GM18498 (cell line): Measurements from ENCODE around the gene CCDC15.
A peak's percentile ranks its signal among the peaks of the same experiment; 100 is the strongest.

ENCODE experiments used
- ATAC-seq: cut with Tn5 transposase; IDR thresholded peaks from one replicate; pipeline ENCODE4 v1.9.1; 2021; ENCODE audit warnings: mild to moderate bottlenecking, moderate library complexity; ENCODE audit not compliant: unreplicated experiment

CCDC15 gene

GRCh38 chr11:125063429-125064043, 109.5 kb downstream of the CCDC15 start:
- ATAC-seq = peak; percentile 26

- ATAC-seq = no peak
Measured at GRCh38 chr11:125064070-125064469, 110.1 kb downstream of the CCDC15 start.

DNA sequence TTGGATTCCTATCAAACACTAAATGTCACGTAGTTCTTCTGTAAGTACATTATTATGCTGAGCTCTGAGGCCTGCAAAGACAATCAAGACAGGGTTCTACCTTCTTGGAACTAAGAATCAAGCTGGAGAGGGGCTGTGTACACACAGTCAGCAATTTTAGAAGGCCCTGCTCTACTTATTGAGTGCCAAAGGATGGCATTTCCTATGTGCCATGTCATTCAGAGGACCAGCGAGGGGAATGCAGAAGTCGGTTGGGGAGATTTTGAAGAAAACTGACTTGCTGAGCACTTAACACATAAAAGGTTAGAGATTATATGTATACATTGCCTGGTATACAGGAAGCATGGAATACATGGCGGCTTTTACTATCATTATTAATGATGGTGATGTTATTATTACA, 114.4 kb downstream of the CCDC15 start:
- no peak for ATAC-seq

DNA sequence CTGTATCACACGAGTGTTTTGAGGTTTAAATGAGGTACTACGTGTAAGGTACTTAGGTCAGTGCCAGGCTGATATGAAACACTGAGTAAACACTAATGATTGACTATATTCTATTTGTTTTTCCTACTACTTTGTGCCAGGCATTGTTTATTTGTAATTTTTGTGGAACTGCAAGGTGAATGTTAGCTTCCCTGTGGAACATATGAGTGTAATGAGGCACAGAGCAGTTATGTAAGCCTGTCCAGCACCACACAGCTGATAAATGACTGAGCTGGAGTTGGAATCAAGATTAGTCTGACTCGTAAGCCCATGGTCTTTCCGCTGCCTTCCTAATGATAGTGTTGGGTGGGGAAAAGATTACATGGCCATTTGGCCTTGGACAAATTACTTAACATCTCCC, 115.0 kb downstream of the CCDC15 start:
- no peak for ATAC-seq

GRCh38 chr11:125069796-125070195, 115.8 kb downstream of the CCDC15 start:
- ATAC-seq = no peak

DNA sequence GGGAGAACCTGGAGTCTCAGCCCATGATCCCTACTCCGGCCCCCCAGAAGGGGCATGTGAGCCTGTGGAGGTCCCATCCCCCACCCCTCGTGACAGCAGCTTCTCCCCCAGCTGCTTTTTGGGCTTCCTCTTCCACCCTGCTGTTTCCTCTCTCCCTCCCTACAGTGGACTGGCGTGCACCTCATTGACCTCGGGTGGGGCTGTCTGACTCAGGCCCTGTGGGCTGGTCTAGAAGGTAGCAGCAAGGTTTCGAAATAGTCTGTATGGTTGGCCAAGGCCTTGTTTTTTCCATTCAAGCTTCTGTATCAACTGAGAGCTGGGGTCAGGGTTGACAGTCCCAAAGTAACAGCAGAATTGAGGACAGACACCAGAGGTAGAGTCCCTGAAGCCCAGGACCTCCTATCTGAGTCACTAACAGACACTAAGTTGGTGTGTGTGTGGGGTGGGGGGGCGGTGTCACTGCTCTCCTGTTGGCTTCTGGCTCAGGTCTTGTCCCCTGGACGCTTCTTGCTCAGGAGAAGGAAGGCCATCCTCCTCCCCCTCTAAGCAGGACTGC, 116.8 kb downstream of the CCDC15 start:
- peak; percentile 73 for ATAC-seq

GRCh38 chr11:125071435-125071834, 117.4 kb downstream of the CCDC15 start:
- no peak for ATAC-seq

GRCh38 chr11:125071846-125072217, 117.8 kb downstream of the CCDC15 start:
- no peak for ATAC-seq

DNA sequence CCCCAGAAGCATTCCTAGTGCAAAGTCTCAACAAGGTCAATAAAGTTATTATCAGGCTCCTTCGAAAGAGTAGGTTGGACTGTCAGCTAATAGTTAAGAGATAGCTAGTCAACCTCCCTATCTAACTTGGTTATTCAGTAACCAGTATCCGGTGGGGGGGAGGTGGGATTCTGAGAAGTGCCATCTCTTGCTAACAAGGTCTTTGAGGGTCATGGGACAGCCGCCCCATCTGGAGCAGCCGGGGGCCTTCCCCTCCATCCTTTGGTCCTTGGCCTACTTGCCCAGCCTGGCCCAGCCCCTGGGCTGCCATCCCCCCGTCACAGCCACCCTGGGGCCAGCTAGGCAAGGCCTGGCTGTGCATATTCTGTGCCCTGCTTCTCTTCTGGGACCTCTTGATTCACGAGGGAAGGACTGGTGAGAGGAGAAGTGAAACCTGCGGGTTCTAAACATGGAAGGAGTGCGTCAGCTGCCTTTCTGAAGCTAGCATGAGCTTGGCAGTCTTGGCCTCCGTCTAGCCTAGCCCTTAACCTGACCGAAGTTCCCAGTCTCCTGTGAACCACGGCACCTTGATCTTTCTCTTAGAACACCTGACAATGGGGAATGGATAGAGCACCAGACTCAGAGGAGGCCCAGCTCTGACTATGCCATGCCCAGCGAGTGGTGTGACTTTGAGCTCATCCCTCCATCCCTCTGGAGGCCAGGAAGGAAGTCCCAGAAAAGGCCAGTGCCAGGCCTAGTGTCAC, 118.4 kb downstream of the CCDC15 start:
- ATAC-seq = peak; percentile 80

DNA sequence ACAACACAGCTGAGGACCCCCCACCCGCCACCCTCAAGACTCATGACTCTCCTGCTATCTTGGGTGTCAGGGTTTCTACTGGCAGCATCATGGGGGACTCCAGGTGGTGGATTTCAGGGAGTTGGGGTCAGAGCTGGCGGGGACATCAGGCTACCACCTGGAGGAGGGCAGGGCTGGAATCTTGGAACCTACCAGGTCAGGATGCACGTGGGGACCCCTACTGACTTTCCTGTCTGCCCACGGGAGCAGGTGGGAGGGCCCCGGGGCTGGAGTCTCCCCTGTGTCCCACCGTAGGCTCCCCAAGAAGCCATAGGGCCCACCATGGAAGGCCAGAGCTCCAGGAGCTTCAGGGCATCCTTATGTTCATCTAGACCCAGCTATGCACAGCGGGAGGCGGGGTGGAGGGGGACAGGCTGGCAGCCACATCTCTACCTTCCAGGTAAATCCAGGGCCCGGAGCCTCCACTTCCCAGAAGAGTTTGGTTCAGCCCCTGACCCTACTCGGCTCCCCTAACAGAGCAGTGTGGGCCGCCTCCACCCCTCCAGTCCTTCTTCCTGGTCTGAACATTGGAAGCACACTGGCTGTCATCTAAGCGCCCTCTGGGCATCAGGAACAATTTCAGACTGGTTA, 119.1 kb downstream of the CCDC15 start:
- ATAC-seq = no peak

DNA sequence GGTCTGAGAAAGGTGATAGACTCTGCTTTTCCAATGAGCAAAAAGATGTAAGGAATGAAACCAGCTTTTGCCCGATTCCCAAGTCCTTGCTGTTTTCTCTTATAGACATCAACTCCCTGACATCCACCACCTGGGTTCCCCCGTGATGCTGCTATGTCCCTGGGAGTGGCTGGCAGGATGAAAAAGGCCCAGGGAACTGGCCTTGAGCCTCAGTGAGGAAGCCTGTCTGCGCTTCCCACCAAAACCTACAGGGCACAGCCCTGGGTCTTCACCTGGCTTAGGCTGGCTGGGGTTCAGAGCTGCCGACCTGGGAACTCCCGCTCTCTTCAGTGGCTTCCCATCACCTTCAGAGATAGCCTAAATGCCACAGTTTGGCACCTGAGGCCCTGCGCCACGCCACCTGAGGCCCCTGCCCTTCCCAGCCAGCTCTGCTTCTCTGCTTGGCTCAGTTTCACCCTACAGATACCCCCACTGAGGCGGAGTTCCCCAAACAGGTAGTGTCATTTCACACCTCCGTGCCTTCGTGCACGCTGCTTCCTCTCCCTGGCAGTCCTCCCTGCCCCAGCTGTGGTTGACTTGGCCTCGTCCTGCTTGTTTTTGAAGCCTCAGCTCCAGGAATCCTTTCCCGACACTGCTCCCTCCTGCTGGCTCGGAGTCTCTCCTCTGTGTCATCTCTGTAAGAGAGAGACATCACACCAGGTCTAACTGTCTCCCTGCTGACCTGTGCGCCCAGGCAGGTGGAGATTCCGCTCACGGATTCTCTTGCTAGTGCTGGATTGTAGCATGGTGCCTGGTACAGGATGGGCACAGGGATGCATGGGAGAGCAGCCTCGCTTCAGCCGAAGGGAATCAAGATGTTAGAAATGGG, 119.8 kb downstream of the CCDC15 start:
- no peak for ATAC-seq

- no peak for ATAC-seq
Measured at GRCh38 chr11:125074511-125075241, 120.7 kb downstream of the CCDC15 start.

- no peak for ATAC-seq
Measured at GRCh38 chr11:125075242-125075625, 121.2 kb downstream of the CCDC15 start.

DNA sequence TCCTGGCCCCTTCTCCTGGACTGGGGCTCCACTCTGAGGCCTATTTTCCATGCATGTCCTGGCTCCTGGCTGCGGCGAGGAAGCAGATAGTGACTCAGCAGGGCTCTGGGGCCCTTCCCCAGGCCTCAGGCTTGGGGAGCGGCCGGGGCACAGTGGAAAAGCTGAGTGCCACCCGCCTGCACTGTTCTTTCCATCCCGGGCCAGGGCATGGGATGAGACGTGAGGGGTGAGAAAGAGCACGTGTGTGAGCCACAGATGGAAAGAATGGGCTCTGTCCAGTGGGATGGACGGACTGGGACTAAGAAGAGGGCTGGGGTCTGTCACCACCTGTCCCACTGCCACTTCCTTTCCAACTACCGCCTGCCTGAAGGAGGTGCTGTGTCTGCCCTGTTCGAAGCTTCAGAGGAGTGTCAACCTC, 121.9 kb downstream of the CCDC15 start:
- ATAC-seq = no peak

DNA sequence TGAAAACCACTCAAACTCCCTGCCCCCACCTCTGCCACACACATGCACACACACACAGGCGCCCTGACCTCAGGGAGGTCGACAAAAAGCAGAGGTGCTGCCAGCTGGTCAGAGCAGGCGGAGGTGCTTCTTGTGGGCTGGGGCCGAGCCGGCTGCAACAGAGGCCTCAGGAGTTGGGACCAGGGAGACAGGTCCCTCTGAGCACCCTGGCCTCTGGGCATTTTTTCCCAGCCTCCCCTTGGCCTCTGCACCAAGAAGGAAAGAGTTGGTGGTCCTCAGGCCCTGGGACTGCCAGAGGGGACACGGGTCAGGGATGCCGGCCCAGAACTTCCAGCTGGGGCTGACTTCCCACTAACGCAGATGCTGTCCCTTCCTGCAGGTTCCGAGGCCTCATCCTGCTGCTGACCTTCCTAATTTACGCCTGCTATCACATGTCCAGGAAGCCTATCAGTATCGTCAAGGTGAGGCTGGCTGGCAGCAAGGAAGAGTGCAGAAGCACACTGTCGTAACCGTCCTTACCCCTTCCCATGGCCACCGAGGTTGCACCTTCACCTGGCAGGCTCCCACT, 122.5 kb downstream of the CCDC15 start:
- ATAC-seq = no peak

DNA sequence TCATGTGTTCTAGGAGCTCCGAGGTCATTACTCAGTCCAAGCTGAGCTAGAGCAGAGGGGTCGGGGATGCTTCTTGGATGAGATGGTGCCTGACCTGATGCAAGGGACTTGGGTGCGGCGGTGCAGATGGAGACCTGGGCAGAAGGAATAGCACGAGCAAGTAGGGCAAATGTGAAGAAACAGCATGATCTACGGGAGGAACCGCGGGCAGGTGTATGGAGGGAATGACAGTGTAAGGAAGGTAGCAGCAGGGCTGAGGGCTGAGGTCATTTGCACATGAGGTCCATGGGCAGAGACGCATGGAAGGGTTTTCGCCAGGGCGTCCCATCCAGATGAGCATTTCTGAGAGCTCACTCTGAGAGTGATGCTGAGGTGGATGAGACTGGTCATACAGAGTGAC, 124.0 kb downstream of the CCDC15 start:
- ATAC-seq = no peak

- no peak for ATAC-seq
Measured at GRCh38 chr11:125078516-125079140, 124.6 kb downstream of the CCDC15 start.

DNA sequence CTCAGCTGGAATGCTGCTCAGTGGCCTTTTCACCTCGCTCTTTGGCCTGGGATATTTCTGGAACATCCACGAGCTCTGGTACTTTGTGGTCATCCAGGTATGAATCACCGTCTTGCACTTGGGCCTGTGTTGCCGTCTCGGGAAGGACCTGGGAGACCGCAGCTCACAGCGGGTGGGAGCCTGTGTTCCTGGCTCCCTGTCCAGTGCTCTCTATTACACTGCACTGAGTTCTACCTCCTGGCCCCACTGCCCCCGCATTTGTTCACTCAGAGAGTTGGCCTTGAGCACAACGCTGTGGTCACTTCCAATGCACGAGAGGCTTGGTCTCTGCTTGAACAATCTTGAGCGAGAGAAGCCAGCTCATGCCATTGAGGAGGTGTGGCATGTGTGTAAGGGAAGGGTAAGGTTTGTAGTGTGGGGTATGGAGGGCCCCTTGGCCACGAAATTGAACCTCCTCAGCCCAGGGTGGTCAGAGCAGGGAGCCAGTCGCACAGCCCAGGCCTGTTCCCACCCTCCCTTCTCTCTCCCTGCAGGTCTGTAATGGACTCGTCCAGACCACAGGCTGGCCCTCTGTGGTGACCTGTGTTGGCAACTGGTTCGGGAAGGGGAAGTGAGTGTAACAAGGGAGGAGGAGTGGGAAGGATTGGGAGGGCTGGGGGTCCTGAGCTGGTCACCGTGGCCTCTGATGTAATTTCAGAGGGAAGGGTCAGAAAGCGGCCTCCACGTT, 125.3 kb downstream of the CCDC15 start:
- ATAC-seq = no peak
